HAP-1 (cell line): ENCODE results near the gene PKN2.
"Not testable (repeated sequence)": the region's sequence is repeated elsewhere in the genome, so short reads cannot be mapped to it uniquely, and the experiment has no call there.

ENCODE experiments used
- DNase-seq, 2 experiments: peaks; one replicate each; pipeline ENCODE4 v3.0.0-alpha.2; 2016 to 2020; ENCODE audit warnings: low spot score in 2 of 2
- H3K27me3 ChIP-seq: fragments of 250-450 bp; sonication (Bioruptor Pico); 2 replicates; pipeline ENCODE4 v1.5.1; 2020; ENCODE audit warnings: low read depth, mild to moderate bottlenecking, moderate library complexity
- H3K36me3 ChIP-seq: fragments of 250-450 bp; sonication (Bioruptor Pico); replicated peaks from 2 replicates; pipeline ENCODE4 v1.5.1; 2020; ENCODE audit warnings: mild to moderate bottlenecking
- H3K4me1 ChIP-seq: fragments of 250-450 bp; sonication (Bioruptor Pico); 2 replicates; pipeline ENCODE4 v1.5.1; 2020; ENCODE audit warnings: mild to moderate bottlenecking
- H3K4me3 ChIP-seq: fragments of 250-450 bp; sonication (Bioruptor Pico); 2 replicates; pipeline ENCODE4 v1.5.1; 2020; ENCODE audit warnings: mild to moderate bottlenecking, moderate library complexity
- H3K9me3 ChIP-seq: fragments of 250-450 bp; sonication (Bioruptor Pico); 2 replicates; pipeline ENCODE4 v1.5.1; 2020; ENCODE audit warnings: mild to moderate bottlenecking, moderate library complexity
- in situ Hi-C: fragments of 300-500 bp; cut with MboI; formaldehyde crosslinking; loops from 3 replicates; pipeline ENCODE4 v1.14.3; 2020; ENCODE audit warnings: low sequenced_read_pairs, inconsistent platforms, mixed read lengths

PKN2 gene

DNA sequence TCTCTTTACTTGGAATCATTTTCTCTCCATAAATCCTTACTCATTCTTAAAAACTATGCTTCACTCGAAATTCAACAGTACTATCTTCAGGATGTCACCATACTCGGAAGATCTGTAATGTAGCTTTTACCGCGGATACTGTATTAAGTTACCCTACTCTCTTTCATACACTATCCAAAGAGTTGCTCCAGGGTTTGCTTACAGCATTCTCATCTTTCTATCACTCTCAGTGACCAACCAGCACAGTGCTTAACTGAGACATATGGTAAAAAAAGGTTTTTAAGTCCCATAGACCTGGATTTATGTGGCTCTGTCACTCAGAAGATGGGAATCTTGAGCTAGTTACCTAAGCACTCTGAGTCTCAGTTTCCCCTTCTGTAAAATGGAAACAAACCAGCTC is 191.5 kb downstream of the PKN2 start:
- no peaks in the 10 kb centered on the region for H3K9me3 ChIP-seq
- no peak for DNase-seq
- H3K4me3 ChIP-seq = no peak overlapping the region
- in situ Hi-C loops = no loop called here
- H3K27me3 ChIP-seq = no peaks in the 10 kb centered on the region
- 0 out of 2 replicates have a peak, but pooled peaks cover 3% of the 10 kb centered on the region for H3K36me3 ChIP-seq
- H3K4me1 ChIP-seq = no peaks in the 10 kb centered on the region

GRCh38 chr1:88876573-88877365 is 192.7 kb downstream of the PKN2 start:
- in situ Hi-C loops = no loop called here
- DNase-seq = no peak
- no peaks in the 10 kb centered on the region for H3K4me1 ChIP-seq
- no peaks in the 10 kb centered on the region for H3K27me3 ChIP-seq
- no peak overlapping the region for H3K4me3 ChIP-seq
- H3K36me3 ChIP-seq = 0 out of 2 replicates have a peak, but pooled peaks cover 3% of the 10 kb centered on the region
- H3K9me3 ChIP-seq = no peaks in the 10 kb centered on the region

- Histone ChIP-seq H3K4me1 (no peaks in the 10 kb centered on the region), H3K4me3 (no peak overlapping the region), H3K36me3 (peaks cover 5% of the 10 kb centered on the region), H3K9me3 (no peaks in the 10 kb centered on the region), H3K27me3 (no peaks in the 10 kb centered on the region)
- DNase-seq = peak; percentile 22 to 52
- in situ Hi-C loops = no loop called here
Measured at GRCh38 chr1:88877382-88877825, 193.3 kb downstream of the PKN2 start.

GRCh38 chr1:88877911-88878310 is 193.8 kb downstream of the PKN2 start:
- H3K36me3 ChIP-seq = peaks cover 10% of the 10 kb centered on the region
- in situ Hi-C loops = no loop called here
- no peaks in the 10 kb centered on the region for H3K9me3 ChIP-seq
- no peaks in the 10 kb centered on the region for H3K27me3 ChIP-seq
- H3K4me3 ChIP-seq = no peak overlapping the region
- H3K4me1 ChIP-seq = no peaks in the 10 kb centered on the region
- DNase-seq = no peak

- Histone ChIP-seq H3K9me3 (no peaks in the 10 kb centered on the region), H3K36me3 (peaks cover 14% of the 10 kb centered on the region), H3K4me1 (no peaks in the 10 kb centered on the region), H3K4me3 (no peak overlapping the region), H3K27me3 (no peaks in the 10 kb centered on the region)
- no peak for DNase-seq
- in situ Hi-C loops = no loop called here
Measured at GRCh38 chr1:88878731-88879130, 194.7 kb downstream of the PKN2 start.

DNA sequence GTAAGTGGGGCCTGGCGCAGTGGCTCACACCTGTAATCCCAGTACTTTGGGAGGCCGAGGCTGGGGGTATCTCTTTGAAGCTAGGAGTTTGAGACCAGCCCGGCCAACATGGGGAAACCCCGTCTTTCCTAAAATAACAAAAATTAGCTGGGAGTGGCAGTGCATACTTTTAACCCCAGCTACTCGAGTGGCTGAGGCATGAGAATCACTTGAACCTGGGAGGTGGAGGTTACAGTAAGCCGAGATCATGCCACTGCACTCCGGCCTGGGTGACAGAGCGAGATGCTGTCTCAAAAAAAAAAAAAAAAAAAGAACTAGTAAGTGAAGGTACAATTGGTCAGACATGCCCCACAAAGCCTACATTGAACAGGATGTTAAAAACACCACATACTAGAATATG is 196.6 kb downstream of the PKN2 start:
- H3K4me3 ChIP-seq, H3K4me1 ChIP-seq, H3K27me3 ChIP-seq, H3K9me3 ChIP-seq, in situ Hi-C loops, DNase-seq: not testable (repeated sequence)
- H3K36me3 ChIP-seq = peaks cover 24% of the 10 kb centered on the region

DNA sequence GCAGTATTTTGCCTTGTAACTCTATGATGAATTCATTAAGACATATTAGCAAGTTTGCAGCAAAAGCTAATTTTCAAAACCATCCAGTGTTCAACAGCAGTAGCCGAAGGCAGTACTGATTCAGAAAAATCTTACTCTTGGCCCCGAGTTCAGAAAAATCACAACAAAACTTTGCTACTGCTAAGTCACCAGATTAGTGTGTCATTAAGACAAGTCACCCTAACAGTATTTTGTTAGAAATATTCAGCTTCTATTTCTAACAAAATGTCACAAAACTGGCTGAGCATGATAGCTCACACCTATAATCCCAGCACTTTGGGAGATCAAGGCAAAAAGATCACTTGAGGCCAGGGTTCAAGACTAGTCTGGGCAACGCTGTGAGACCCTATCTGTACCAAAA is 199.1 kb downstream of the PKN2 start:
- H3K4me3 ChIP-seq = no peak overlapping the region
- in situ Hi-C loops = no loop called here
- peaks cover 28% of the 10 kb centered on the region for H3K36me3 ChIP-seq

More for the DNA sequence above, 199.1 kb downstream of the PKN2 start:
- no peak for DNase-seq
- H3K27me3 ChIP-seq = no peaks in the 10 kb centered on the region
- no peaks in the 10 kb centered on the region for H3K4me1 ChIP-seq
- H3K9me3 ChIP-seq = no peaks in the 10 kb centered on the region
